Endothelial cell (in vitro differentiated cells): Measurements from ENCODE around the gene UBP1. TPM values are rescaled to one million over a fixed set of nuclear protein-coding genes. Genes with fewer than 3 reads are reported as not detected.

Experiments used
- DNase-seq: peaks from one replicate; pipeline ENCODE4 v3.0.0; 2021; ENCODE audit warnings: low spot score
- H3K27ac Mint-ChIP-seq: one replicate; pipeline ENCODE4 v1.8.0; 2021; ENCODE audit warnings: mixed read lengths, inconsistent platforms; ENCODE audit not compliant: unreplicated experiment
- H3K27me3 Mint-ChIP-seq: one replicate; pipeline ENCODE4 v1.8.0; 2021; ENCODE audit warnings: mild to moderate bottlenecking, moderate library complexity, mixed read lengths, inconsistent platforms; ENCODE audit not compliant: unreplicated experiment
- H3K36me3 Mint-ChIP-seq: one replicate; pipeline ENCODE4 v1.8.0; 2021; ENCODE audit warnings: mild to moderate bottlenecking, low read depth, mixed read lengths, inconsistent platforms; ENCODE audit not compliant: unreplicated experiment
- H3K4me1 Mint-ChIP-seq: one replicate; pipeline ENCODE4 v1.8.0; 2021; ENCODE audit warnings: mild to moderate bottlenecking, mixed read lengths, inconsistent platforms; ENCODE audit not compliant: unreplicated experiment
- H3K4me3 Mint-ChIP-seq: one replicate; pipeline ENCODE4 v1.8.0; 2021; ENCODE audit warnings: mild to moderate bottlenecking, mixed read lengths, inconsistent platforms; ENCODE audit not compliant: unreplicated experiment
- H3K9me3 Mint-ChIP-seq: one replicate; pipeline ENCODE4 v1.8.0; 2021; ENCODE audit warnings: mixed read lengths, inconsistent platforms; ENCODE audit not compliant: unreplicated experiment
- CTCF ChIP-seq: fragments of 200-600 bp; sonication (generic); IDR thresholded peaks from one replicate; pipeline ENCODE4 v1.5.0; 2021; ENCODE audit warnings: antibody characterized with exemption; ENCODE audit not compliant: unreplicated experiment
- total RNA-seq: library from RNA; stranded (reverse); fragmentation: NEBNext Ultra II Directional; extraction: Animal tissue kit (Norgen Biotek cat#: 25700); gene quantifications from one replicate; pipeline ENCODE4 v1.2.1, GENCODE V29; 2021; ENCODE audit not compliant: unreplicated experiment

The UBP1 gene
- total RNA-seq, 1 donor from 2014 or later: 83.3 TPM

GRCh38 chr3:33438284-33438668 is 1.9 kb downstream of the UBP1 start:
- peaks cover 34% of the 10 kb centered on the region for H3K4me1 Mint-ChIP-seq
- peaks cover 5% of the 10 kb centered on the region for H3K27me3 Mint-ChIP-seq
- TF ChIP-seq CTCF: no peak
- H3K9me3 Mint-ChIP-seq: no peaks in the 10 kb centered on the region
- H3K27ac Mint-ChIP-seq: peak overlapping the region; percentile 30
- DNase-seq: no peak
- peak overlapping the region; percentile 97 for H3K4me3 Mint-ChIP-seq
- H3K36me3 Mint-ChIP-seq: peaks cover 10% of the 10 kb centered on the region

GRCh38 chr3:33437556-33438283 is 2.5 kb downstream of the UBP1 start:
- H3K4me3 Mint-ChIP-seq: peak overlapping the region; percentile 97
- H3K4me1 Mint-ChIP-seq: peaks cover 34% of the 10 kb centered on the region
- H3K27ac Mint-ChIP-seq: no peak overlapping the region
- DNase-seq: peak; percentile 38
- no peak for TF ChIP-seq CTCF
- H3K36me3 Mint-ChIP-seq: peaks cover 10% of the 10 kb centered on the region
- H3K9me3 Mint-ChIP-seq: no peaks in the 10 kb centered on the region
- H3K27me3 Mint-ChIP-seq: peaks cover 5% of the 10 kb centered on the region

GRCh38 chr3:33433843-33434242 is 6.4 kb downstream of the UBP1 start:
- Mint-ChIP-seq H3K4me3 (no peak overlapping the region), H3K4me1 (peaks cover 27% of the 10 kb centered on the region), H3K27me3 (no peaks in the 10 kb centered on the region), H3K36me3 (peaks cover under 1% of the 10 kb centered on the region), H3K27ac (no peak overlapping the region), H3K9me3 (no peaks in the 10 kb centered on the region)
- DNase-seq: no peak
- TF ChIP-seq CTCF: no peak

GRCh38 chr3:33430571-33430970 is 9.6 kb downstream of the UBP1 start:
- DNase-seq: no peak
- H3K36me3 Mint-ChIP-seq: no peaks in the 10 kb centered on the region
- no peak overlapping the region for H3K27ac Mint-ChIP-seq

More at GRCh38 chr3:33430571-33430970, 9.6 kb downstream of the UBP1 start:
- Mint-ChIP-seq H3K27me3 (no peaks in the 10 kb centered on the region), H3K9me3 (no peaks in the 10 kb centered on the region), H3K4me1 (peaks cover 18% of the 10 kb centered on the region), H3K4me3 (no peak overlapping the region)
- no peak for TF ChIP-seq CTCF
